GOT3 (cell line): Measurements from ENCODE around the gene TRIM2.

Source experiments
- DNase-seq: peaks from one replicate; lab custom pipeline; 2025; ENCODE audit warnings: mixed read lengths; lab: John Stamatoyannopoulos, UW

TRIM2 gene

GRCh38 chr4:153372967-153373562, 168.8 kb downstream of the TRIM2 start:
- DNase-seq: no peak

GRCh38 chr4:153374442-153374841, 170.2 kb downstream of the TRIM2 start:
- DNase-seq: no peak

- no peak for DNase-seq
These were observed 171.1 kb downstream of the TRIM2 start for GRCh38 chr4:153375303-153375702.

- DNase-seq: no peak
These were observed 178.9 kb downstream of the TRIM2 start for GRCh38 chr4:153383131-153383530.

- DNase-seq: no peak
These were observed 179.9 kb downstream of the TRIM2 start for GRCh38 chr4:153384160-153384559.

- DNase-seq: no peak
These were observed 181.5 kb downstream of the TRIM2 start for GRCh38 chr4:153385784-153386183.

- no peak for DNase-seq
These were observed 183.7 kb downstream of the TRIM2 start for GRCh38 chr4:153387981-153388380.
